IMR-90 (cell line): Measurements from ENCODE around the gene KRTAP12-2. TPM values are rescaled to one million over a fixed set of nuclear protein-coding genes. Genes with fewer than 3 reads are reported as not detected.

Experiments
- ATAC-seq: fragments of 200-7000 bp; cut with Tn5 transposase; 2 replicates; pipeline ENCODE4 v1.9.1; 2020; ENCODE audit warnings: low read depth, mild to moderate bottlenecking, moderate library complexity
- BruUV-seq: library from RNA; stranded (reverse); fragments of 400-500 nt; replicated peaks from 2 replicates; lab custom pipeline; 2021; lab: Mats Ljungman, UMichigan
- CTCF ChIA-PET: fragments of 300-600 bp; formaldehyde crosslinking; extraction: SDS; loops from one replicate; lab custom pipeline; 2021; ENCODE audit warnings: antibody characterized with exemption; lab: Yijun Ruan, JAX
- POLR2A ChIA-PET: fragments of 300-600 bp; sonication (Branson Sonifier 250); formaldehyde crosslinking; loops from one replicate; lab custom pipeline; 2022; ENCODE audit warnings: antibody characterized with exemption; ENCODE audit not compliant: unreplicated experiment; lab: Charles Lee
- DNase-seq: peaks from one replicate; pipeline ENCODE4 v3.0.0; 2013
- H2AFZ ChIP-seq: replicated peaks from 2 replicates; pipeline ENCODE3; 2013; ENCODE audit warnings: low read length, mild to moderate bottlenecking; ENCODE audit not compliant: poor library complexity
- H2AK5ac ChIP-seq: 2 replicates; pipeline ENCODE4 v1.6.1; 2013; ENCODE audit warnings: low read depth, low read length, inconsistent platforms
- H2AK9ac ChIP-seq: replicated peaks from 2 replicates; pipeline ENCODE3; 2013; ENCODE audit warnings: mild to moderate bottlenecking, low read depth, low read length, moderate library complexity; ENCODE audit not compliant: poor library complexity
- H2BK120ac ChIP-seq: 2 replicates; pipeline ENCODE4 v1.6.1; 2013; ENCODE audit warnings: low read depth, low read length, inconsistent platforms
- H2BK15ac ChIP-seq: 3 replicates; pipeline ENCODE4 v1.6.1; 2013; ENCODE audit warnings: low read depth, low read length, inconsistent platforms
- H2BK20ac ChIP-seq: 2 replicates; pipeline ENCODE4 v1.6.1; 2013; ENCODE audit warnings: low read depth, mild to moderate bottlenecking, inconsistent platforms, low read length, moderate library complexity
- H2BK5ac ChIP-seq: 2 replicates; pipeline ENCODE4 v1.6.1; 2013; ENCODE audit warnings: mild to moderate bottlenecking, low read depth, low read length, inconsistent platforms; ENCODE audit not compliant: poor library complexity, severe bottlenecking
- H3K14ac ChIP-seq: replicated peaks from 2 replicates; pipeline ENCODE4 v1.6.1; 2013; ENCODE audit warnings: low read depth, low read length, inconsistent platforms
- H3K18ac ChIP-seq: 2 replicates; pipeline ENCODE4 v1.6.1; 2013; ENCODE audit warnings: low read depth, low read length, control low read depth
- H3K23ac ChIP-seq: 2 replicates; pipeline ENCODE4 v1.6.1; 2013; ENCODE audit warnings: low read depth, low read length, inconsistent platforms
- H3K27ac ChIP-seq: 2 replicates; pipeline ENCODE4 v1.5.1; 2013; ENCODE audit warnings: mild to moderate bottlenecking, control low read depth, low read length; ENCODE audit not compliant: insufficient read depth
- H3K27me3 ChIP-seq: 2 replicates; pipeline ENCODE4 v1.6.1; 2013; ENCODE audit warnings: low read length; ENCODE audit not compliant: control insufficient read depth, insufficient read depth
- H3K36me3 ChIP-seq: 2 replicates; pipeline ENCODE4 v1.6.1; 2013; ENCODE audit warnings: low read length, mixed read lengths; ENCODE audit not compliant: control insufficient read depth, insufficient read depth
- H3K4ac ChIP-seq: 2 replicates; pipeline ENCODE4 v1.6.1; 2013; ENCODE audit warnings: low read depth, low read length, inconsistent platforms
- H3K4me1 ChIP-seq: 2 replicates; pipeline ENCODE4 v1.6.1; 2013; ENCODE audit warnings: low read length, mixed read lengths; ENCODE audit not compliant: control insufficient read depth, insufficient read depth
- H3K4me2 ChIP-seq: 2 replicates; pipeline ENCODE4 v1.6.1; 2013; ENCODE audit warnings: low read depth, mild to moderate bottlenecking, control low read depth, low read length, moderate library complexity
- H3K4me3 ChIP-seq: 2 replicates; pipeline ENCODE4 v1.5.1; 2013; ENCODE audit warnings: low read depth, mild to moderate bottlenecking, control low read depth, low read length, moderate library complexity; ENCODE audit not compliant: insufficient read depth
- H3K56ac ChIP-seq: 2 replicates; pipeline ENCODE4 v1.6.1; 2013; ENCODE audit warnings: low read length, inconsistent platforms; ENCODE audit not compliant: insufficient read depth; ENCODE audit errors: extremely low read depth
- H3K79me1 ChIP-seq, 2 experiments: 2 replicates each; pipeline ENCODE4 v1.6.1; 2013; ENCODE audit warnings: low read length in 2 of 2, inconsistent platforms in 1 of 2, low read depth in 1 of 2
- H3K9ac ChIP-seq: 2 replicates; pipeline ENCODE4 v1.6.1; 2013; ENCODE audit warnings: low read depth, low read length, control low read depth
- H3K9me1 ChIP-seq: 2 replicates; pipeline ENCODE4 v1.6.1; 2013; ENCODE audit warnings: low read length, inconsistent platforms; ENCODE audit not compliant: insufficient read depth
- H3K9me3 ChIP-seq: 2 replicates; pipeline ENCODE4 v1.6.1; 2013; ENCODE audit warnings: low read length; ENCODE audit not compliant: control insufficient read depth, insufficient read depth
- H4K20me1 ChIP-seq: 2 replicates; pipeline ENCODE4 v1.6.1; 2013; ENCODE audit warnings: low read length, inconsistent platforms; ENCODE audit not compliant: insufficient read depth
- H4K5ac ChIP-seq: 2 replicates; pipeline ENCODE4 v1.6.1; 2013; ENCODE audit warnings: mild to moderate bottlenecking, low read depth, low read length, control low read depth
- H4K8ac ChIP-seq, 2 experiments: 2 replicates each; pipeline ENCODE4 v1.6.1; 2013; ENCODE audit warnings: low read depth in 2 of 2, low read length in 2 of 2, control low read depth in 1 of 2, inconsistent platforms in 1 of 2
- H4K91ac ChIP-seq: 2 replicates; pipeline ENCODE4 v1.6.1; 2013; ENCODE audit warnings: low read depth, low read length, inconsistent platforms; ENCODE audit not compliant: insufficient read depth
- BHLHE40 ChIP-seq: fragments of 150-350 bp; IDR thresholded peaks from 2 replicates; pipeline ENCODE4 v1.6.1; 2016; ENCODE audit warnings: mild to moderate bottlenecking, low read depth, low read length
- CEBPB ChIP-seq: IDR thresholded peaks from 2 replicates; pipeline ENCODE4 v1.6.1; 2012; ENCODE audit warnings: low read depth, low read length, improper control_type of control experiment
- CHD1 ChIP-seq: IDR thresholded peaks from 2 replicates; pipeline ENCODE4 v1.6.1; 2012; ENCODE audit warnings: low read depth, low read length, improper control_type of control experiment
- CTCF ChIP-seq: conservative IDR thresholded peaks from 2 replicates; pipeline ENCODE4 v1.5.1; 2012; ENCODE audit warnings: mild to moderate bottlenecking, low read depth, low read length, improper control_type of control experiment
- ELK1 ChIP-seq: fragments of 150-350 bp; IDR thresholded peaks from 2 replicates; pipeline ENCODE4 v1.6.1; 2016; ENCODE audit warnings: low read depth, mild to moderate bottlenecking, low read length, moderate library complexity, borderline replicate concordance
- FOS ChIP-seq: fragments of 150-350 bp; IDR thresholded peaks from 2 replicates; pipeline ENCODE4 v1.6.1; 2016; ENCODE audit warnings: low read depth, low read length
- MAFK ChIP-seq: IDR thresholded peaks from 2 replicates; pipeline ENCODE4 v1.6.1; 2012; ENCODE audit warnings: low read depth, low read length, improper control_type of control experiment
- MAZ ChIP-seq: IDR thresholded peaks from 2 replicates; pipeline ENCODE4 v1.6.1; 2012; ENCODE audit warnings: low read depth, mild to moderate bottlenecking, low read length, improper control_type of control experiment, moderate library complexity, borderline replicate concordance
- NFE2L2 ChIP-seq: fragments of 150-350 bp; IDR thresholded peaks from 2 replicates; pipeline ENCODE4 v1.6.1; 2016; ENCODE audit warnings: low read depth, mild to moderate bottlenecking, low read length
- POLR2A ChIP-seq: IDR thresholded peaks from 2 replicates; pipeline ENCODE4 v1.6.1; 2012; ENCODE audit warnings: mild to moderate bottlenecking, low read depth, low read length
- RAD21 ChIP-seq: IDR thresholded peaks from 2 replicates; pipeline ENCODE4 v1.6.1; 2012; ENCODE audit warnings: low read length, improper control_type of control experiment
- RCOR1 ChIP-seq: IDR thresholded peaks from 2 replicates; pipeline ENCODE4 v1.6.1; 2012; ENCODE audit warnings: mild to moderate bottlenecking, low read length, improper control_type of control experiment; ENCODE audit not compliant: insufficient replicate concordance
- SMC3 ChIP-seq: fragments of 150-350 bp; IDR thresholded peaks from 2 replicates; pipeline ENCODE4 v1.6.1; 2016; ENCODE audit warnings: low read depth, mild to moderate bottlenecking, antibody characterized with exemption, low read length, moderate library complexity
- WGBS, 2 experiments: methylation state at CpG; one replicate each; pipeline versions ENCODE4 v1.1.5 to v1.1.7; 2013; ENCODE audit warnings: missing lambda C conversion rate in 2 of 2; ENCODE audit not compliant: insufficient read length in 1 of 2; ENCODE audit errors: extremely low coverage in 2 of 2; 5-methylcytosine and 5-hydroxymethylcytosine counted together
- dilution Hi-C: fragments of 300-500 bp; cut with HindIII; formaldehyde crosslinking; loops from one replicate; pipeline ENCODE4 v1.14.3; 2018; ENCODE audit warnings: low sequenced_read_pairs; ENCODE audit not compliant: unreplicated experiment
- in situ Hi-C: fragments of 300-500 bp; cut with MboI; formaldehyde crosslinking; loops from 3 replicates; pipeline ENCODE4 v1.14.3; 2019; ENCODE audit warnings: low sequenced_read_pairs, inconsistent platforms, mixed read lengths
- intact Hi-C: fragments of 100-400 bp; cut with micrococcal nuclease; formaldehyde crosslinking; loops from 2 replicates; pipeline ENCODE4 v1.10.0; 2022
- polyA plus RNA-seq, 3 experiments: library from polyadenylated mRNA; depleted of rRNA; stranded (reverse); fragments of >200 nt; gene quantifications; 2 replicates each; pipeline ENCODE4 v1.2.3, GENCODE V29; 2012; ENCODE audit warnings: low replicate concordance in 1 of 3
- total RNA-seq: library from RNA; depleted of rRNA; stranded (reverse); fragments of >200 nt; gene quantifications from 2 replicates; pipeline ENCODE4 v1.2.3, GENCODE V29; 2012

KRTAP12-2 gene
- total and polyA plus RNA-seq, 2 of the 4 experiments (the other 2 are of a cell fraction), result not detected

- H2AK9ac ChIP-seq, result no peak overlapping the region
- H3K14ac ChIP-seq, result no peak overlapping the region
- H3K18ac ChIP-seq, result no peak overlapping the region
- no peaks in the 10 kb centered on the region for H4K20me1 ChIP-seq
- no peak for ATAC-seq
- H2AFZ ChIP-seq, result no peak overlapping the region
- ChIA-PET POLR2A (no interaction called here), CTCF (interaction anchor here (0.6 kb wide), 1 partner anchor 9 kb away, joined by 5 read pairs; no protein-coding TSS in a partner anchor)
- dilution Hi-C loops, result no loop called here
- no peak overlapping the region for H4K5ac ChIP-seq
- H3K27ac ChIP-seq, result no peak overlapping the region
- H2BK15ac ChIP-seq, result no peak overlapping the region
- no peaks in the 10 kb centered on the region for H3K79me1 ChIP-seq
- WGBS, 2 experiments, result 82% methylated on average over 6 of the region's 14 CpGs; no CpG with 5 or more reads in 1 of the 2 experiments
- TF ChIP-seq RAD21 (no peak), FOS (no peak), MAZ (no peak), POLR2A (no peak), MAFK (no peak), NFE2L2 (no peak), CHD1 (no peak), BHLHE40 (no peak), CTCF (no peak), CEBPB (no peak), ELK1 (no peak), RCOR1 (no peak), SMC3 (no peak)
- H3K56ac ChIP-seq, result no peak overlapping the region
- no peak overlapping the region for H4K91ac ChIP-seq
- no peak overlapping the region for H2BK5ac ChIP-seq
- H3K4ac ChIP-seq, result no peak overlapping the region
- H2BK20ac ChIP-seq, result no peak overlapping the region
- no peak overlapping the region for H2BK120ac ChIP-seq
- H3K4me2 ChIP-seq, result no peak overlapping the region
- no peak overlapping the region for H4K8ac ChIP-seq
- intact Hi-C loops, result no loop called here
- H3K9ac ChIP-seq, result no peak overlapping the region
- no peak overlapping the region for H3K4me3 ChIP-seq
- H3K23ac ChIP-seq, result no peak overlapping the region
- no peak for DNase-seq
- no peaks in the 10 kb centered on the region for H3K9me1 ChIP-seq
- no peaks in the 10 kb centered on the region for H3K4me1 ChIP-seq
- BruUV-seq, result no TSS peak
- no peaks in the 10 kb centered on the region for H3K36me3 ChIP-seq
- H3K9me3 ChIP-seq, result peaks cover 1% of the 10 kb centered on the region; the same call in 1 of the 2 replicates
- H2AK5ac ChIP-seq, result no peak overlapping the region
- peaks cover 70% of the 10 kb centered on the region for H3K27me3 ChIP-seq
- in situ Hi-C loops, result no loop called here
Measured at GRCh38 chr21:44701023-44701400, 34.3 kb upstream of the KRTAP12-2 start.
